Measurements from ENCODE around the gene ID2.

DNA sequence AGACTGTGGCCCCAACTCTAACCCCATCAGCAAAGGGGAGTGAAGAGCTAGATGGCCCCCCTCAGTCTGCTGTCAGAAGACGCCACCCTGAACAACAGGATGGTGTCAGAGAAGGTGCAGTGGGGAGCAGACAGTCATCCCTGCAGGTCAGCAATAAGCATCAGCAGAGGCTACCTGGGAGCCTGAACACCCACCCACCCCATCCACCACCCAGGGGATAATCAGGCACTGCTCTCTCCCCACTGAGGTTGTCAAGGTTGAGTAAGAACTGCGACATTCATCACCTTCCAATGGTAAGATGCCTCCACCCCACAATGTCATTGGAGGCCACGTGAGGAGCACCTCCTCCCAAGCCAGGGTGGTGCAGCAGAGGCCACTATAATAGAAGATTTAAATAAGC, 8.5 kb upstream of the ID2 start:
- TF ChIP-seq POLR2A (IDR thresholded peaks at IDR 0.05; ENCODE audit: low read length) (no peak), FOSL2 (IDR thresholded peaks at IDR 0.05) (no peak), FOSL2 (CRISPR knock-in tag; IDR thresholded peaks at IDR 0.05) (no peak), RARB (CRISPR knock-in tag; IDR thresholded peaks at IDR 0.05) (no peak)
- TF ChIP-seq, protein P1, sequence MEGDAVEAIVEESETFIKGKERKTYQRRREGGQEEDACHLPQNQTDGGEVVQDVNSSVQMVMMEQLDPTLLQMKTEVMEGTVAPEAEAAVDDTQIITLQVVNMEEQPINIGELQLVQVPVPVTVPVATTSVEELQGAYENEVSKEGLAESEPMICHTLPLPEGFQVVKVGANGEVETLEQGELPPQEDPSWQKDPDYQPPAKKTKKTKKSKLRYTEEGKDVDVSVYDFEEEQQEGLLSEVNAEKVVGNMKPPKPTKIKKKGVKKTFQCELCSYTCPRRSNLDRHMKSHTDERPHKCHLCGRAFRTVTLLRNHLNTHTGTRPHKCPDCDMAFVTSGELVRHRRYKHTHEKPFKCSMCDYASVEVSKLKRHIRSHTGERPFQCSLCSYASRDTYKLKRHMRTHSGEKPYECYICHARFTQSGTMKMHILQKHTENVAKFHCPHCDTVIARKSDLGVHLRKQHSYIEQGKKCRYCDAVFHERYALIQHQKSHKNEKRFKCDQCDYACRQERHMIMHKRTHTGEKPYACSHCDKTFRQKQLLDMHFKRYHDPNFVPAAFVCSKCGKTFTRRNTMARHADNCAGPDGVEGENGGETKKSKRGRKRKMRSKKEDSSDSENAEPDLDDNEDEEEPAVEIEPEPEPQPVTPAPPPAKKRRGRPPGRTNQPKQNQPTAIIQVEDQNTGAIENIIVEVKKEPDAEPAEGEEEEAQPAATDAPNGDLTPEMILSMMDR (IDR thresholded peaks at IDR 0.05): no peak

All from A549 (cell line).